MM.1S (cell line): ENCODE data around the gene OR11H6.

Experiments used
- EZH2 ChIP-seq: fragments of 300-600 bp; sonication (generic); optimal IDR thresholded peaks from 2 replicates; pipeline ENCODE3; 2017; ENCODE audit warnings: low read depth, mild to moderate bottlenecking, antibody characterized with exemption, low read length, mixed read lengths
- EZH2phosphoT487 ChIP-seq: fragments of 300-600 bp; sonication (generic); IDR thresholded peaks from 2 replicates; pipeline ENCODE4 v1.6.1; 2018; ENCODE audit warnings: antibody characterized with exemption, low read length
- TF ChIP-seq, protein P1 (sequence below): fragments of 300-600 bp; sonication (generic); IDR thresholded peaks from 2 replicates; pipeline ENCODE4 v1.5.1; 2016; ENCODE audit warnings: antibody characterized with exemption, low read length, mixed read lengths

DNA sequence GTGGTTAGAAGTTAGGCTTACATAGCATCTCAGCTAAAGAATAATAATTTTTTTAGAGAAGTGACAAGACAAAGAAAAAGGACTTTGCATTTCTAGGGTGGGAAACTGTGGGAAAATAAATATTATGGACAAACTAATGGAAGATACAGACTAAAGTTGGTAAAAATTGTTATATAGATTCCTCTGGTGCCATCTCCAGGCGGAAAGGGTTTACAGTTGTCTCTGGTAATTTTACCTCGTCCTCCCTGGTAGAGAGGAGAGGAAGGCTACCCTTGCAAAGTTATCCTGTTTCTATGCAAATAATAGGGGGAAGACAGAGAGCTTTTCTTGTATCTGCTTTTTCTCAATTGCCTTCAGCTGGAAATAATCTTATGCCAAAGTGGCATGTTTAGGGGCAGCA lies 27.6 kb upstream of the OR11H6 start:
- TF ChIP-seq, protein P1, sequence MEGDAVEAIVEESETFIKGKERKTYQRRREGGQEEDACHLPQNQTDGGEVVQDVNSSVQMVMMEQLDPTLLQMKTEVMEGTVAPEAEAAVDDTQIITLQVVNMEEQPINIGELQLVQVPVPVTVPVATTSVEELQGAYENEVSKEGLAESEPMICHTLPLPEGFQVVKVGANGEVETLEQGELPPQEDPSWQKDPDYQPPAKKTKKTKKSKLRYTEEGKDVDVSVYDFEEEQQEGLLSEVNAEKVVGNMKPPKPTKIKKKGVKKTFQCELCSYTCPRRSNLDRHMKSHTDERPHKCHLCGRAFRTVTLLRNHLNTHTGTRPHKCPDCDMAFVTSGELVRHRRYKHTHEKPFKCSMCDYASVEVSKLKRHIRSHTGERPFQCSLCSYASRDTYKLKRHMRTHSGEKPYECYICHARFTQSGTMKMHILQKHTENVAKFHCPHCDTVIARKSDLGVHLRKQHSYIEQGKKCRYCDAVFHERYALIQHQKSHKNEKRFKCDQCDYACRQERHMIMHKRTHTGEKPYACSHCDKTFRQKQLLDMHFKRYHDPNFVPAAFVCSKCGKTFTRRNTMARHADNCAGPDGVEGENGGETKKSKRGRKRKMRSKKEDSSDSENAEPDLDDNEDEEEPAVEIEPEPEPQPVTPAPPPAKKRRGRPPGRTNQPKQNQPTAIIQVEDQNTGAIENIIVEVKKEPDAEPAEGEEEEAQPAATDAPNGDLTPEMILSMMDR = no peak
- TF ChIP-seq EZH2phosphoT487 (no peak), EZH2 (no peak)
